Brain microvascular endothelial cell (primary cell): ENCODE results near the gene SUPT3H.
"Not testable (repeated sequence)": the region's sequence is repeated elsewhere in the genome, so short reads cannot be mapped to it uniquely, and the experiment has no call there.

Experiments
- DNase-seq: peaks from one replicate; pipeline ENCODE4 v3.0.0-alpha.2; 2020
- H3K27ac ChIP-seq: fragments of 250-450 bp; sonication (Bioruptor Pico); 2 replicates; pipeline ENCODE4 v1.5.1; 2020; ENCODE audit warnings: mild to moderate bottlenecking, moderate library complexity
- H3K27me3 ChIP-seq: fragments of 250-450 bp; sonication (Bioruptor Pico); replicated peaks from 2 replicates; pipeline ENCODE4 v1.5.1; 2020; ENCODE audit warnings: mild to moderate bottlenecking
- H3K36me3 ChIP-seq: fragments of 250-450 bp; sonication (Bioruptor Pico); replicated peaks from 2 replicates; pipeline ENCODE4 v1.5.1; 2020; ENCODE audit warnings: mild to moderate bottlenecking
- H3K4me3 ChIP-seq: 2 replicates; pipeline ENCODE4 v1.5.1; 2011; ENCODE audit warnings: low read depth, mild to moderate bottlenecking, control low read depth, low read length, moderate library complexity
- CTCF ChIP-seq: IDR thresholded peaks from 2 replicates; pipeline ENCODE4 v1.5.1; 2011; ENCODE audit warnings: low read depth, mild to moderate bottlenecking, moderate library complexity, low read length, control low read depth, inconsistent platforms; ENCODE audit errors: missing control alignments
- in situ Hi-C: cut with HindIII; loops from 2 replicates; pipeline ENCODE4 v1.10.0; 2017; ENCODE audit warnings: low sequenced_read_pairs, low pct_ligation_motif_present

Gene SUPT3H

GRCh38 chr6:45299096-45299581 is 78.6 kb downstream of the SUPT3H start:
- no peak for DNase-seq
- in situ Hi-C loops, result no loop called here
- Histone ChIP-seq H3K4me3 (no peak overlapping the region), H3K27me3 (no peaks in the 10 kb centered on the region), H3K36me3 (no peaks in the 10 kb centered on the region), H3K27ac (no peak overlapping the region)
- TF ChIP-seq CTCF, result no peak

- in situ Hi-C loops, result no loop called here
- Histone ChIP-seq H3K36me3 (no peaks in the 10 kb centered on the region), H3K4me3 (no peak overlapping the region), H3K27ac (no peak overlapping the region), H3K27me3 (no peaks in the 10 kb centered on the region)
- no peak for TF ChIP-seq CTCF
- no peak for DNase-seq
Observed at GRCh38 chr6:45297320-45297719, 80.4 kb downstream of the SUPT3H start.

GRCh38 chr6:45294065-45294701 is 83.6 kb downstream of the SUPT3H start:
- DNase-seq, H3K4me3 ChIP-seq, H3K27ac ChIP-seq, H3K27me3 ChIP-seq, in situ Hi-C loops, H3K36me3 ChIP-seq: not testable (repeated sequence)

GRCh38 chr6:45293306-45293705 is 84.4 kb downstream of the SUPT3H start:
- H3K27ac ChIP-seq, result no peak overlapping the region
- DNase-seq, result no peak
- H3K4me3 ChIP-seq, result no peak overlapping the region
- TF ChIP-seq CTCF, result no peak
- H3K36me3 ChIP-seq, result no peaks in the 10 kb centered on the region
- no peaks in the 10 kb centered on the region for H3K27me3 ChIP-seq
- in situ Hi-C loops, result no loop called here

GRCh38 chr6:45289751-45290514 is 87.8 kb downstream of the SUPT3H start:
- H3K27me3 ChIP-seq, result no peaks in the 10 kb centered on the region
- H3K36me3 ChIP-seq, result no peaks in the 10 kb centered on the region
- no peak overlapping the region for H3K27ac ChIP-seq
- H3K4me3 ChIP-seq, result no peak overlapping the region
- DNase-seq, result no peak
- TF ChIP-seq CTCF, result no peak
- in situ Hi-C loops, result no loop called here

- not testable (repeated sequence) for H3K27ac ChIP-seq
Observed at GRCh38 chr6:45286707-45287106, 91.0 kb downstream of the SUPT3H start.

More at GRCh38 chr6:45286707-45287106, 91.0 kb downstream of the SUPT3H start:
- in situ Hi-C loops, H3K27me3 ChIP-seq, H3K36me3 ChIP-seq, H3K4me3 ChIP-seq, DNase-seq: not testable (repeated sequence)
